ENCODE measurements around the gene TXNRD1.

Gene TXNRD1

GRCh38 chr12:104339663-104340062 lies 124.1 kb downstream of the TXNRD1 start:
- no peak overlapping the region for H3K4me3 ChIP-seq (ENCODE audit: low read length)
- peak; percentile 5 for TF ChIP-seq CTCF (IDR thresholded peaks at IDR 0.05; ENCODE audit: insufficient read depth, low read depth, low read length, missing control alignments)
- no peak for DNase-seq (ENCODE audit: low read depth)

DNA sequence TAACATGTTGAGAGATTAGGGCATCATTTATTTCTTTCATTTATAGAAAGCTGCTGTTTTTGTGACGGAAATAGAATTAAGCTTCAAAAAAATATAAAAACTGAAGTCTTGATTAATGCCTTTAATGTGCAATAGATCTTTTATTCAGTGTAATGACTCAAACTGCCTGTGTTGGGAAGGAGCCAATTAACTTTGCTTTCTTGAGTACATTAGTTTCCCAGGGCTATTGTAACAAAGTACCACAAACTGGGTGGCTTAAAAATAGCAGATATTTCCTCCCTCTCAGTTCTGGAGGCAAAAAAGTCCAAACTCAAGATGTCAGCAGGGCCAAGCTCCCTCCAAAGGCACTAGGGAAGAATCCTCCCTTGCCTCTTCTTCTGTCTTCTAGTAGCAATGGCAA lies 124.6 kb downstream of the TXNRD1 start:
- no peak for DNase-seq (ENCODE audit: low read depth)
- no peak overlapping the region for H3K4me3 ChIP-seq (ENCODE audit: low read length)
- TF ChIP-seq CTCF (IDR thresholded peaks at IDR 0.05; ENCODE audit: insufficient read depth, low read depth, low read length, missing control alignments) = no peak

GRCh38 chr12:104340925-104341611 lies 125.5 kb downstream of the TXNRD1 start:
- no peak for TF ChIP-seq CTCF (IDR thresholded peaks at IDR 0.05; ENCODE audit: insufficient read depth, low read depth, low read length, missing control alignments)
- no peak overlapping the region for H3K4me3 ChIP-seq (ENCODE audit: low read length)
- no peak for DNase-seq (ENCODE audit: low read depth)

DNA sequence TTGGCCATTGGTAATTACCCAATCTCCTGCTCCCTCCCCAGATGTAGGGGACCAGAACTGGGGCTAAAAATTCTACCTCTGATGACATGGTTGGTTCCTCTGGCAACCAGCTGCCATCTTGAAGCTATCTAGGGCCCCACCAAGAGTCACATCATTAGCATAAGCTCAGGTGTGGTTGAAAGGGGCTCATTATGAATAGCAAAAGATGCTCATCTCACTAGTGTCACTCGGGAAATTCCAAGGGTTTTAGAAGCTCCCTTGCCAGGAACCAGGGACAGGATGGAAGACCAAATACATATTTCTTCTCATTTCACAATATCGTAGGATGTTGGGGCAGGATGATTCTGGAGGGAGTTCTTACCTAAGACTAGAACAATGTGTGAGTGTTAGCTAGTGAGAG lies 126.6 kb downstream of the TXNRD1 start:
- no peak for DNase-seq (ENCODE audit: low read depth)
- TF ChIP-seq CTCF (IDR thresholded peaks at IDR 0.05; ENCODE audit: insufficient read depth, low read depth, low read length, missing control alignments) = no peak
- no peak overlapping the region for H3K4me3 ChIP-seq (ENCODE audit: low read length)

GRCh38 chr12:104342635-104343249 lies 127.2 kb downstream of the TXNRD1 start:
- H3K4me3 ChIP-seq (ENCODE audit: low read length) = no peak overlapping the region
- DNase-seq (ENCODE audit: low read depth) = peak; percentile 54
- no peak for TF ChIP-seq CTCF (IDR thresholded peaks at IDR 0.05; ENCODE audit: insufficient read depth, low read depth, low read length, missing control alignments)

- H3K4me3 ChIP-seq (ENCODE audit: low read length) = no peak overlapping the region
- DNase-seq (ENCODE audit: low read depth) = no peak
- no peak for TF ChIP-seq CTCF (IDR thresholded peaks at IDR 0.05; ENCODE audit: insufficient read depth, low read depth, low read length, missing control alignments)
Measured at GRCh38 chr12:104344682-104345081, 129.1 kb downstream of the TXNRD1 start.

Data from epithelial cell of esophagus (primary cell).